HG03159 (cell line): ENCODE results near the gene PRCP.

Experiments used
- ATAC-seq: cut with Tn5 transposase; IDR thresholded peaks from one replicate; pipeline ENCODE4 v1.9.1; 2021; ENCODE audit warnings: mild to moderate bottlenecking, moderate library complexity; ENCODE audit not compliant: unreplicated experiment

The PRCP gene

GRCh38 chr11:82907371-82907770, 7.1 kb upstream of the PRCP start:
- no peak for ATAC-seq

- ATAC-seq = no peak
These were observed 6.7 kb upstream of the PRCP start for GRCh38 chr11:82906931-82907330.

GRCh38 chr11:82906236-82906635, 6.0 kb upstream of the PRCP start:
- ATAC-seq = no peak

GRCh38 chr11:82903843-82904586, 3.8 kb upstream of the PRCP start:
- no peak for ATAC-seq

GRCh38 chr11:82902880-82903279, 2.6 kb upstream of the PRCP start:
- no peak for ATAC-seq

GRCh38 chr11:82901922-82902485, 1.8 kb upstream of the PRCP start:
- no peak for ATAC-seq

- peak; percentile 72 for ATAC-seq
These were observed 1.1 kb upstream of the PRCP start, which contains the start of gene DDIAS for GRCh38 chr11:82901165-82901921. TSS of gene DDIAS (plus strand) at chr11:82901736. CDS start at chr11:82914739, 13,003 bp downstream.

GRCh38 chr11:82899957-82900276, 313 bp downstream of the PRCP start:
- no peak for ATAC-seq

- ATAC-seq = no peak
These were observed 927 bp downstream of the PRCP start for GRCh38 chr11:82899186-82899820.

GRCh38 chr11:82898241-82898640, 2.0 kb downstream of the PRCP start:
- ATAC-seq = no peak

GRCh38 chr11:82896183-82896582, 4.0 kb downstream of the PRCP start:
- ATAC-seq = no peak

GRCh38 chr11:82895437-82896091, 4.7 kb downstream of the PRCP start:
- peak; percentile 52 for ATAC-seq

- ATAC-seq = no peak
These were observed 7.5 kb downstream of the PRCP start for GRCh38 chr11:82892611-82893169.

GRCh38 chr11:82890936-82891335, 9.3 kb downstream of the PRCP start:
- no peak for ATAC-seq

- no peak for ATAC-seq
These were observed 10.3 kb downstream of the PRCP start for GRCh38 chr11:82890002-82890341.

- no peak for ATAC-seq
These were observed 10.9 kb downstream of the PRCP start for GRCh38 chr11:82889133-82890001.

GRCh38 chr11:82883853-82884252, 16.4 kb downstream of the PRCP start:
- no peak for ATAC-seq

- no peak for ATAC-seq
These were observed 25.3 kb downstream of the PRCP start for GRCh38 chr11:82874646-82875523.

GRCh38 chr11:82873919-82874333, 26.3 kb downstream of the PRCP start:
- no peak for ATAC-seq
